Measurements from ENCODE around the gene RFX8.

- no peak for TF ChIP-seq CTCF (IDR thresholded peaks at IDR 0.05)
- TF ChIP-seq POLR2A (IDR thresholded peaks at IDR 0.05), result no peak
Measured at GRCh38 chr2:101355401-101356054, 119.4 kb downstream of the RFX8 start.

Measured in transverse colon (tissue), 3 donors.